Panc1 (cell line): ENCODE measurements around the gene F2. TPM values are rescaled to one million over a fixed set of nuclear protein-coding genes. Genes with fewer than 3 reads are reported as not detected.

Experiments
- ATAC-seq: fragments of 200-7000 bp; cut with Tn5 transposase; 2 replicates; pipeline ENCODE4 v1.9.1; 2020; ENCODE audit warnings: mild to moderate bottlenecking, moderate library complexity
- BruUV-seq: library from RNA; stranded (reverse); fragments of 400-500 nt; replicated peaks from 2 replicates; lab custom pipeline; 2021; lab: Mats Ljungman, UMichigan
- CTCF ChIA-PET: fragments of 300-600 bp; sonication (Branson Sonifier 250); formaldehyde crosslinking; loops from one replicate; lab custom pipeline; 2022; ENCODE audit warnings: antibody characterized with exemption; lab: Charles Lee
- POLR2A ChIA-PET: fragments of 300-600 bp; sonication (Branson Sonifier 250); formaldehyde crosslinking; loops from one replicate; lab custom pipeline; 2022; ENCODE audit warnings: antibody characterized with exemption; lab: Charles Lee
- DNase-seq: peaks from one replicate; pipeline ENCODE4 v3.0.0-alpha.2; 2010; ENCODE audit warnings: low read depth, low spot score
- H3K27ac ChIP-seq: 2 replicates; pipeline ENCODE4 v1.5.1; 2011; ENCODE audit warnings: mild to moderate bottlenecking, low read length, inconsistent platforms
- H3K27me3 ChIP-seq: fragments of 200-500 bp; sonication (Bioruptor generic); 2 replicates; pipeline ENCODE4 v1.6.0; 2014; ENCODE audit warnings: low read length, inconsistent platforms; ENCODE audit not compliant: control insufficient read depth, insufficient read depth
- H3K36me3 ChIP-seq: fragments of 200-500 bp; sonication (Bioruptor generic); 2 replicates; pipeline ENCODE4 v1.5.1; 2014; ENCODE audit warnings: inconsistent platforms, mild to moderate bottlenecking, low read length, moderate library complexity; ENCODE audit not compliant: control insufficient read depth, insufficient read depth
- H3K4me1 ChIP-seq: 2 replicates; pipeline ENCODE4 v1.5.1; 2011; ENCODE audit warnings: inconsistent platforms, mild to moderate bottlenecking, low read length, moderate library complexity; ENCODE audit not compliant: control insufficient read depth, insufficient read depth
- H3K4me3 ChIP-seq, 2 experiments: 2 replicates each; pipeline ENCODE4 v1.5.1; 2011 to 2012; ENCODE audit warnings: low read depth in 2 of 2, low read length in 2 of 2, mild to moderate bottlenecking in 2 of 2, inconsistent platforms in 1 of 2, moderate library complexity in 1 of 2
- H3K9me3 ChIP-seq: fragments of 200-500 bp; sonication (Bioruptor generic); 2 replicates; pipeline ENCODE4 v1.5.1; 2014; ENCODE audit warnings: low read depth, mild to moderate bottlenecking, inconsistent platforms, low read length, moderate library complexity; ENCODE audit not compliant: control insufficient read depth, insufficient read depth
- CTCF ChIP-seq: fragments of 450-650 bp; IDR thresholded peaks from 2 replicates; pipeline ENCODE4 v1.5.1; 2017; ENCODE audit warnings: mild to moderate bottlenecking
- POLR2AphosphoS5 ChIP-seq: IDR thresholded peaks from 2 replicates; pipeline ENCODE4 v1.6.1; 2012; ENCODE audit warnings: mild to moderate bottlenecking, low read depth, low read length, moderate library complexity
- REST ChIP-seq, 2 experiments: IDR thresholded peaks; 2 replicates each; pipeline ENCODE4 v1.6.1; 2011 to 2012; ENCODE audit warnings: low read depth in 2 of 2, control low read depth in 1 of 2, low read length in 1 of 2, mild to moderate bottlenecking in 1 of 2, moderate library complexity in 1 of 2; ENCODE audit not compliant: insufficient read depth in 1 of 2
- SIN3A ChIP-seq: IDR thresholded peaks from 2 replicates; pipeline ENCODE4 v1.6.1; 2012; ENCODE audit warnings: low read depth, mild to moderate bottlenecking, low read length, moderate library complexity, borderline replicate concordance; ENCODE audit not compliant: insufficient read depth
- TCF7L2 ChIP-seq: IDR thresholded peaks from 2 replicates; pipeline ENCODE4 v1.6.1; 2011; ENCODE audit warnings: mild to moderate bottlenecking, low read depth, low read length, inconsistent platforms
- in situ Hi-C: cut with HindIII; loops from 2 replicates; pipeline ENCODE4 v1.10.0; 2016; ENCODE audit warnings: low sequenced_read_pairs, low pct_unique_long_range_greater_than_20kb
- intact Hi-C: fragments of 100-400 bp; cut with micrococcal nuclease; formaldehyde crosslinking; loops from one replicate; pipeline ENCODE4 v1.10.0; 2022; ENCODE audit not compliant: unreplicated experiment
- total RNA-seq: library from RNA; stranded (reverse); gene quantifications from one replicate; pipeline ENCODE4 v1.2.1, GENCODE V29; 2021; ENCODE audit not compliant: unreplicated experiment

Gene F2
- total RNA-seq, 1 experiment from 2014 or later, result 0.64 TPM

- Histone ChIP-seq H3K9me3 (no peaks in the 10 kb centered on the region), H3K4me1 (peaks cover 9% of the 10 kb centered on the region), H3K36me3 (no peaks in the 10 kb centered on the region; the same call in 1 of the 2 replicates), H3K27me3 (no peaks in the 10 kb centered on the region), H3K27ac (no peak overlapping the region), H3K4me3 (no peak overlapping the region)
- in situ Hi-C loops, result no loop called here
- DNase-seq, result no peak
- ChIA-PET CTCF (no interaction called here), POLR2A (no interaction called here)
- BruUV-seq, result no TSS peak
- intact Hi-C loops, result no loop called here
- TF ChIP-seq TCF7L2 (no peak), CTCF (no peak), SIN3A (no peak)
- ATAC-seq, result no peak
Measured at GRCh38 chr11:46680815-46681214, 38.2 kb upstream of the F2 start.

GRCh38 chr11:46681814-46682213 lies 37.2 kb upstream of the F2 start:
- no peak overlapping the region for H3K4me3 ChIP-seq
- no peak overlapping the region for H3K27ac ChIP-seq
- H3K36me3 ChIP-seq, result no peaks in the 10 kb centered on the region; the same call in 1 of the 2 replicates
- no TSS peak for BruUV-seq
- in situ Hi-C loops (no loop called here), intact Hi-C loops (no loop called here)
- no peaks in the 10 kb centered on the region for H3K9me3 ChIP-seq
- ChIA-PET POLR2A (interaction anchor here (0.6 kb wide), 1 partner anchor 209 kb away, joined by 3 read pairs; no protein-coding TSS in a partner anchor), CTCF (no interaction called here)
- peaks cover 9% of the 10 kb centered on the region; the same call in 1 of the 2 replicates for H3K4me1 ChIP-seq
- TF ChIP-seq REST (IDR thresholded peaks at IDR 0.05; ENCODE audit: insufficient read depth in 1 of 2, low read depth in 2 of 2, low read length in 1 of 2), result no peak
- no peak for TF ChIP-seq SIN3A
- TF ChIP-seq TCF7L2, result no peak
- TF ChIP-seq CTCF, result no peak
- no peak for TF ChIP-seq POLR2AphosphoS5
- DNase-seq (no peak), ATAC-seq (no peak)
- H3K27me3 ChIP-seq, result no peaks in the 10 kb centered on the region
